Natural killer cell (primary cell): ENCODE results near the gene ZNF263. TPM values are rescaled to one million over a fixed set of nuclear protein-coding genes. Genes with fewer than 3 reads are reported as not detected.

Experiments used
- ATAC-seq, 3 donors: fragments of 150-1000 bp in 2 of 3; fragments of 200-7000 bp in 1 of 3; cut with Tn5 transposase; 1 replicate in 1 of 3; 2 replicates in 2 of 3; pipeline ENCODE4 v1.10.0; 2021; ENCODE audit warnings: mild to moderate bottlenecking in 2 of 3, moderate library complexity in 2 of 3
- DNase-seq, 2 donors: peaks; one replicate each; pipeline versions ENCODE4 v3.0.0 to v3.0.0-alpha.2; 2013 to 2021; ENCODE audit warnings: mixed read lengths in 1 of 2
- H3K27ac ChIP-seq: one replicate; pipeline ENCODE4 v1.5.1; 2013; ENCODE audit warnings: mild to moderate bottlenecking, low read length
- H3K27me3 ChIP-seq: one replicate; pipeline ENCODE4 v1.6.1; 2013; ENCODE audit warnings: low read length; ENCODE audit not compliant: control insufficient read depth, insufficient read depth
- H3K36me3 ChIP-seq: one replicate; pipeline ENCODE4 v1.6.1; 2013; ENCODE audit warnings: low read length; ENCODE audit not compliant: control insufficient read depth, insufficient read depth
- H3K4me1 ChIP-seq: one replicate; pipeline ENCODE4 v1.6.1; 2013; ENCODE audit warnings: low read length; ENCODE audit not compliant: control insufficient read depth, insufficient read depth
- H3K4me3 ChIP-seq: one replicate; pipeline ENCODE4 v1.5.1; 2013; ENCODE audit warnings: low read length
- H3K9me3 ChIP-seq: one replicate; pipeline ENCODE4 v1.6.1; 2013; ENCODE audit warnings: low read length; ENCODE audit not compliant: control insufficient read depth, insufficient read depth
- H3K27ac Mint-ChIP-seq, 2 donors: one replicate each; pipeline ENCODE4 v1.8.0; 2022; ENCODE audit warnings: mild to moderate bottlenecking in 2 of 2, mixed read lengths in 2 of 2, moderate library complexity in 1 of 2
- H3K27me3 Mint-ChIP-seq, 2 donors: one replicate each; pipeline ENCODE4 v1.8.0; 2022; ENCODE audit warnings: low read depth in 2 of 2, mixed read lengths in 2 of 2
- H3K36me3 Mint-ChIP-seq: one replicate; pipeline ENCODE4 v1.8.0; 2022; ENCODE audit warnings: mixed read lengths
- H3K4me1 Mint-ChIP-seq, 2 donors: one replicate each; pipeline ENCODE4 v1.8.0; 2022; ENCODE audit warnings: mixed read lengths in 2 of 2
- H3K4me3 Mint-ChIP-seq: one replicate; pipeline ENCODE4 v1.8.0; 2022; ENCODE audit warnings: mild to moderate bottlenecking, moderate library complexity, mixed read lengths
- H3K9me3 Mint-ChIP-seq, 2 donors: one replicate each; pipeline ENCODE4 v1.8.0; 2022; ENCODE audit warnings: mixed read lengths in 2 of 2
- WGBS: methylation state at CpG from one replicate; pipeline ENCODE4 v1.1.7; 2013; ENCODE audit warnings: missing lambda C conversion rate; ENCODE audit not compliant: insufficient coverage; 5-methylcytosine and 5-hydroxymethylcytosine counted together
- intact Hi-C: fragments of 100-400 bp; cut with micrococcal nuclease; formaldehyde crosslinking; loops from one replicate; pipeline ENCODE4 v1.14.2; 2022
- total RNA-seq, 4 donors: library from RNA; stranded (reverse); fragments of 120-200 nt in 1 of 4; gene quantifications; one replicate each; pipeline versions ENCODE4 v1.2.3 to v1.2.4, GENCODE V29; 2013 to 2022
- TF ChIP-seq, protein P1 (sequence below): fragments of 200-600 bp; IDR thresholded peaks from one replicate; pipeline ENCODE4 v1.8.0; 2022; ENCODE audit warnings: antibody characterized with exemption

Gene ZNF263
- total RNA-seq, 3 donors from 2014 or later (not counting 1 experiment from before 2014, with no cell fraction given) = 25.7 to 38.8 (median 28.1) TPM

DNA sequence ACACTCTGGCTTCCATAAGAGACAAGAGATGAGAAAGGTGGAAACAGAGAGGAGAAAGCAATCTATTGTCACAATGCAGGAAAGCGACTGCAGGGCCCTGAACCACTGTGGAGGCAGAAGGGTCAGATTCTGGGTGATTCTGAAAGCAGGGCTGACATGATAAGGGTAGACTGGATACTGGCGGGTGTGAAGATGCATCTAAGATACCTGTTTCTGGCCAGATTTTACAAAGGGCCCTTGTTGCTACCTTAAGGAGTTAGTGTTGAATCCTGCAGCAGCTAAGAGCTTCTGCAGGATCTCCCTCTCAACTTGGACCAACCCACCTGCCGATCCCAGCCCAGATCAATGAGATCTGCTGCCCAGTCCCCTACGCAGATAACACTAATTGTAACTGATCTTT is 20.8 kb upstream of the ZNF263 start:
- peaks cover 17% of the 10 kb centered on the region for H3K4me1 ChIP-seq
- H3K4me1 Mint-ChIP-seq = peaks cover 18 to 27% of the 10 kb centered on the region in 2 donors
- TF ChIP-seq, protein P1, sequence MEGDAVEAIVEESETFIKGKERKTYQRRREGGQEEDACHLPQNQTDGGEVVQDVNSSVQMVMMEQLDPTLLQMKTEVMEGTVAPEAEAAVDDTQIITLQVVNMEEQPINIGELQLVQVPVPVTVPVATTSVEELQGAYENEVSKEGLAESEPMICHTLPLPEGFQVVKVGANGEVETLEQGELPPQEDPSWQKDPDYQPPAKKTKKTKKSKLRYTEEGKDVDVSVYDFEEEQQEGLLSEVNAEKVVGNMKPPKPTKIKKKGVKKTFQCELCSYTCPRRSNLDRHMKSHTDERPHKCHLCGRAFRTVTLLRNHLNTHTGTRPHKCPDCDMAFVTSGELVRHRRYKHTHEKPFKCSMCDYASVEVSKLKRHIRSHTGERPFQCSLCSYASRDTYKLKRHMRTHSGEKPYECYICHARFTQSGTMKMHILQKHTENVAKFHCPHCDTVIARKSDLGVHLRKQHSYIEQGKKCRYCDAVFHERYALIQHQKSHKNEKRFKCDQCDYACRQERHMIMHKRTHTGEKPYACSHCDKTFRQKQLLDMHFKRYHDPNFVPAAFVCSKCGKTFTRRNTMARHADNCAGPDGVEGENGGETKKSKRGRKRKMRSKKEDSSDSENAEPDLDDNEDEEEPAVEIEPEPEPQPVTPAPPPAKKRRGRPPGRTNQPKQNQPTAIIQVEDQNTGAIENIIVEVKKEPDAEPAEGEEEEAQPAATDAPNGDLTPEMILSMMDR = no peak
- no peaks in the 10 kb centered on the region for H3K36me3 ChIP-seq
- H3K27me3 Mint-ChIP-seq = peaks cover 5 to 7% of the 10 kb centered on the region in 2 donors
- H3K36me3 Mint-ChIP-seq = no peaks in the 10 kb centered on the region
- H3K4me3 ChIP-seq = no peak overlapping the region
- H3K4me3 Mint-ChIP-seq = peak overlapping the region; percentile 26
- H3K9me3 ChIP-seq = no peaks in the 10 kb centered on the region
- intact Hi-C loops = no loop called here
- no peaks in the 10 kb centered on the region for H3K27me3 ChIP-seq
- ATAC-seq (no peak), DNase-seq (no peak)
- 98% methylated on average over 4 of the region's 4 CpGs for WGBS
- no peaks in the 10 kb centered on the region for H3K9me3 Mint-ChIP-seq
- peak overlapping the region; percentile 92 to 93 for H3K27ac Mint-ChIP-seq
- no peak overlapping the region for H3K27ac ChIP-seq

DNA sequence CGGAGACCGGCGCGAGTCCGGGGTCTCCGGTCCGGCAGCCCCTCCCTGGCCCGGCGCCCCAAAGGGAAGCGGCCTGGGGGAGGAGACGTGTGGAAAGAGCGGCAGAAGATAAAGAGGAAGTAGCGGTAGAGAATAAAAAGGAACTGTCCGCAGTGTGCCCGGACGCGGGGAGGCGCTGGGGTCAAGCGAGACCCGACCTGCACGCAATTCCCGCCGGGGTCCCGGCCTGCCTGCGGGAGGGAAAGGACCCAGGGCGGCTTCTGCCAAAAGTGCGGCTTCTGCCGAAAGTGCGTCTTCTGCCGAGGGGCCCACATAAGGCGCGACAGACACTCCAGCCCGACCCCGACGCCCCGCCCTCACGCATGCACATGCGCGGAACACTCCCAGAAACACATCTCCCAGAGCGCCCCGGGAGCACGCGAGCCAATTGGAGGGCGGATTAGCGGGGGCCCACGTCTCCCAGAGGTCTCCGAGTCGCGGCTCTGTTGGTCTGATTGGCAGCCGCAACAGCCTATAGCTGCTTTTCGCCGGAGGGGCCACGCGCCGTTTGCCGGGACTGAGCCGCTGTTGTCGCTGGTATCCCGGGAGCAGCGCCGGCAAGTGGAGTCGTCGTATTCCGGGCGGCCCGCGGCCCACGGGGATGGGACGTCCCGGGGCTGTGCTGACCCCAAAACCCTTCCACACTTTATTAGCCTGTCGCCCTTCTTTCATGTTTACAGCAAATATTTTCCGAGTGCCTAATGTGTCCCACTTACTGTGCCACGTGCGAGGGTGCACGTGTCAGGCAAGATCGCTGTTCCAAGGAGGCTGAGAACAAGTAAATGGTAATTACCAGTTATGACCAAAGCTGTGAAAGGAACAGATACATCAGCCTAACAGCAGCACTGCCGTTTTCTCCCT is 18.9 kb upstream of the ZNF263 start:
- H3K4me1 ChIP-seq = peaks cover 17% of the 10 kb centered on the region
- DNase-seq = peak; percentile 93 to 97
- TF ChIP-seq, protein P1 = no peak
- Mint-ChIP-seq H3K27ac (peak overlapping the region; percentile 92 to 93), H3K36me3 (peaks cover 5% of the 10 kb centered on the region), H3K4me3 (peak overlapping the region; percentile 90), H3K4me1 (peaks cover 18 to 27% of the 10 kb centered on the region in 2 donors), H3K27me3 (no peaks in the 10 kb centered on the region), H3K9me3 (no peaks in the 10 kb centered on the region)
- no peaks in the 10 kb centered on the region for H3K36me3 ChIP-seq
- WGBS = under 1% methylated on average over 77 of the region's 77 CpGs
- no peaks in the 10 kb centered on the region for H3K9me3 ChIP-seq
- H3K4me3 ChIP-seq = peak overlapping the region; percentile 77
- H3K27ac ChIP-seq = peak overlapping the region; percentile 95
- no peaks in the 10 kb centered on the region for H3K27me3 ChIP-seq
- peak; percentile 87 to 90 (median 88) for ATAC-seq
- intact Hi-C loops = loop anchor here (1.0 kb wide), 3 partner anchors 19 to 236 kb away; partner anchors contain the start of gene ZNF263

DNA sequence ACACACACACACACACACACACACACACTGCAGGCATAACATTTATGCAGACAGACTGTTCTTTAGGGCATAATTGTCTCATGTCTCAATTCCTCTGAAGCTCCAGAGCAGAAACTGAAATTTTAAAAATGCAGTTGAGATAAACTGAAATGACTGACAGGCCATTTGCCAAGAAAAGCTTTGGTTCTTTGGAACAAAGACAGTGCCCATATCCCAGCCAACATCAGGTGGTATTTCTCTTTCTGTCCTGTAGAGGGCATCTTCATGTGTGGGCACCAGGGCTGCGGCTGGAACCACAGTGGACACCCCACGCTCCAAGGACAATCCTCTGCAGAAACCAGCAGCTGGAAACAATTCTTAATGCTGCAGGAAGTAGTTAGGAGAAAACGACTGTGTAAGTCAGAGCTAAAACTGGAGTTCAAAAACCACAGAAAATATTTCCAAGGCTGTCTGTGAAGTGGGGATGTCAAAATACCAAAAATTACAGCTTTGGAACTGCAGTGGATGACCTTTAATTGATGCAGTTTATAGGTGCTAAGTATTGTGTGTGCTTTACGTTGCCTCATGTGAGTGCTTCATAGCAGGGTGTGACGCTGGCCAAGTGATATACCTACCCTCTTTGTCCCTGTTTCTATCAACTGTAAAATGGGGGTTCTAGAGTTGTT is 16.3 kb upstream of the ZNF263 start:
- TF ChIP-seq, protein P1 = peak; percentile 53
- Mint-ChIP-seq H3K4me1 (peaks cover 18 to 27% of the 10 kb centered on the region in 2 donors), H3K9me3 (no peaks in the 10 kb centered on the region), H3K27ac (peak overlapping the region in 1 of 2 donors; percentile 23), H3K4me3 (peak overlapping the region; percentile 63), H3K27me3 (no peaks in the 10 kb centered on the region), H3K36me3 (peaks cover 5% of the 10 kb centered on the region)
- intact Hi-C loops = no loop called here
- 56% methylated on average over 4 of the region's 5 CpGs for WGBS
- Histone ChIP-seq H3K4me1 (peaks cover 17% of the 10 kb centered on the region), H3K27ac (no peak overlapping the region), H3K36me3 (no peaks in the 10 kb centered on the region), H3K4me3 (no peak overlapping the region), H3K9me3 (no peaks in the 10 kb centered on the region), H3K27me3 (no peaks in the 10 kb centered on the region)
- DNase-seq (peak in 1 of 2 donors; percentile 48), ATAC-seq (no peak)
